H1 (cell line): Measurements from ENCODE around the gene CACFD1. TPM values are rescaled to one million over a fixed set of nuclear protein-coding genes. Genes with fewer than 3 reads are reported as not detected.

Experiments
- CTCF ChIA-PET: fragments of 300-600 bp; sonication (Branson Sonifier 250); formaldehyde crosslinking; loops from one replicate; lab custom pipeline; 2021; ENCODE audit not compliant: partially characterized antibody; lab: Charles Lee
- POLR2A ChIA-PET: fragments of 300-600 bp; sonication (Branson Sonifier 250); formaldehyde crosslinking; loops from one replicate; lab custom pipeline; 2021; ENCODE audit warnings: inconsistent platforms; ENCODE audit not compliant: partially characterized antibody; lab: Charles Lee
- DNase-seq, 2 experiments: peaks; one replicate each; pipeline versions ENCODE4 v3.0.0 to v3.0.0-alpha.2; 2010 to 2022; ENCODE audit warnings: low spot score in 2 of 2, low read depth in 1 of 2, mixed read lengths in 1 of 2
- FAIRE-seq: peaks from 2 replicates; lab custom pipeline; 2011; peaks lifted over from hg19 to GRCh38; lab: Jason Lieb, UNC
- H2AFZ ChIP-seq: 2 replicates; pipeline ENCODE4 v1.8.1; 2012; ENCODE audit warnings: low read length, inconsistent platforms
- H2AK5ac ChIP-seq: 2 replicates; pipeline ENCODE4 v1.6.1; 2013; ENCODE audit warnings: low read depth, low read length
- H2BK120ac ChIP-seq: replicated peaks from 2 replicates; pipeline ENCODE3; 2013; ENCODE audit warnings: low read depth, low read length, inconsistent platforms
- H2BK12ac ChIP-seq: 2 replicates; pipeline ENCODE4 v1.6.1; 2013; ENCODE audit warnings: low read depth, low read length
- H2BK15ac ChIP-seq: 2 replicates; pipeline ENCODE4 v1.6.1; 2013; ENCODE audit warnings: low read length
- H2BK20ac ChIP-seq: 2 replicates; pipeline ENCODE4 v1.6.1; 2013; ENCODE audit warnings: low read length
- H2BK5ac ChIP-seq: 2 replicates; pipeline ENCODE4 v1.6.1; 2013; ENCODE audit warnings: low read depth, low read length
- H3K14ac ChIP-seq: 2 replicates; pipeline ENCODE4 v1.6.1; 2013; ENCODE audit warnings: inconsistent platforms; ENCODE audit not compliant: insufficient read length
- H3K18ac ChIP-seq: 2 replicates; pipeline ENCODE4 v1.6.1; 2013; ENCODE audit warnings: low read length; ENCODE audit errors: extremely low read depth
- H3K23ac ChIP-seq: 2 replicates; pipeline ENCODE4 v1.6.1; 2013; ENCODE audit warnings: inconsistent platforms; ENCODE audit not compliant: insufficient read length
- H3K23me2 ChIP-seq: 2 replicates; pipeline ENCODE4 v1.6.1; 2013; ENCODE audit warnings: low read depth, low read length
- H3K27ac ChIP-seq: 2 replicates; pipeline ENCODE4 v1.6.1; 2011; ENCODE audit warnings: low read depth, low read length, inconsistent platforms
- H3K27me3 ChIP-seq, 4 experiments: replicated peaks in 1 of 4; 1 replicate in 1 of 4; 2 replicates in 3 of 4; pipeline versions ENCODE4 v1.6.1 to v1.8.1; 2011 to 2013; ENCODE audit warnings: low read length in 3 of 4, mild to moderate bottlenecking in 3 of 4, inconsistent platforms in 2 of 4, mixed read lengths in 2 of 4, moderate library complexity in 1 of 4; ENCODE audit not compliant: control insufficient read depth in 3 of 4, insufficient read depth in 3 of 4; ENCODE audit errors: extremely low read depth in 1 of 4
- H3K36me3 ChIP-seq, 4 experiments: 2 replicates each; pipeline versions ENCODE4 v1.6.1 to v1.8.1; 2011 to 2013; ENCODE audit warnings: mild to moderate bottlenecking in 4 of 4, low read length in 3 of 4, moderate library complexity in 2 of 4, control low read depth in 1 of 4, inconsistent platforms in 1 of 4; ENCODE audit not compliant: insufficient read depth in 4 of 4, control insufficient read depth in 2 of 4
- H3K4ac ChIP-seq: replicated peaks from 2 replicates; pipeline ENCODE3; 2013; ENCODE audit warnings: low read length, low read depth, mixed read lengths, inconsistent platforms; ENCODE audit not compliant: insufficient read length
- H3K4me1 ChIP-seq, 4 experiments: replicated peaks in 1 of 4; 1 replicate in 1 of 4; 2 replicates in 3 of 4; pipeline versions ENCODE4 v1.6.1 to v1.8.1; 2011 to 2013; ENCODE audit warnings: low read length in 3 of 4, inconsistent platforms in 2 of 4, mixed read lengths in 1 of 4; ENCODE audit not compliant: insufficient read depth in 4 of 4, control insufficient read depth in 3 of 4
- H3K4me2 ChIP-seq, 2 experiments: 2 replicates each; pipeline versions ENCODE4 v1.6.1 to v1.8.1; 2011 to 2013; ENCODE audit warnings: low read depth in 2 of 2, low read length in 2 of 2, control low read depth in 1 of 2, inconsistent platforms in 1 of 2, mild to moderate bottlenecking in 1 of 2; ENCODE audit not compliant: insufficient read depth in 1 of 2
- H3K4me3 ChIP-seq, 4 experiments: fragments of 200-600, 300-600 bp in 1 of 4; sonication (generic), shearing (Covaris generic), sonication (Bioruptor Twin) in 1 of 4; 2 replicates each; pipeline versions ENCODE4 v1.5.1 to v1.8.1; 2011 to 2016; ENCODE audit warnings: low read length in 4 of 4, low read depth in 3 of 4, control low read depth in 2 of 4, inconsistent platforms in 2 of 4, mild to moderate bottlenecking in 2 of 4, mixed read lengths in 1 of 4, moderate library complexity in 1 of 4; ENCODE audit not compliant: insufficient read depth in 2 of 4; ENCODE audit errors: extremely low read depth in 1 of 4
- H3K56ac ChIP-seq: replicated peaks from 2 replicates; pipeline ENCODE3; 2013; ENCODE audit warnings: low read depth, mild to moderate bottlenecking, mixed read lengths, low read length, inconsistent platforms; ENCODE audit not compliant: insufficient read length
- H3K79me1 ChIP-seq: 2 replicates; pipeline ENCODE4 v1.6.1; 2013; ENCODE audit warnings: low read depth, low read length, control low read depth
- H3K79me2 ChIP-seq, 2 experiments: 2 replicates each; pipeline versions ENCODE4 v1.6.1 to v1.8.1; 2012 to 2013; ENCODE audit warnings: low read length in 2 of 2, mild to moderate bottlenecking in 2 of 2, inconsistent platforms in 1 of 2; ENCODE audit not compliant: insufficient read depth in 2 of 2, control insufficient read depth in 1 of 2
- H3K9ac ChIP-seq, 4 experiments: replicated peaks in 1 of 4; 1 replicate in 1 of 4; 2 replicates in 3 of 4; pipeline versions ENCODE4 v1.6.1 to v1.8.1; 2011 to 2013; ENCODE audit warnings: low read depth in 3 of 4, low read length in 3 of 4, control low read depth in 2 of 4, mild to moderate bottlenecking in 2 of 4, moderate library complexity in 2 of 4, inconsistent platforms in 1 of 4; ENCODE audit errors: extremely low read depth in 1 of 4
- H3K9me3 ChIP-seq, 2 experiments: 2 replicates each; pipeline versions ENCODE4 v1.6.1 to v1.8.1; 2012 to 2013; ENCODE audit warnings: mild to moderate bottlenecking in 2 of 2, moderate library complexity in 2 of 2, control low read depth in 1 of 2, inconsistent platforms in 1 of 2, low read depth in 1 of 2, low read length in 1 of 2, mixed read lengths in 1 of 2; ENCODE audit not compliant: insufficient read depth in 2 of 2
- H4K20me1 ChIP-seq, 2 experiments: replicated peaks in 1 of 2; 2 replicates each; pipeline versions ENCODE3 to v1.8.1; 2011 to 2013; ENCODE audit warnings: inconsistent platforms in 2 of 2, low read length in 2 of 2, mild to moderate bottlenecking in 1 of 2; ENCODE audit not compliant: insufficient read depth in 2 of 2, control insufficient read depth in 1 of 2
- H4K5ac ChIP-seq: 2 replicates; pipeline ENCODE4 v1.6.1; 2013; ENCODE audit warnings: low read length, low read depth, mixed read lengths, inconsistent platforms; ENCODE audit not compliant: insufficient read length
- H4K8ac ChIP-seq: 2 replicates; pipeline ENCODE4 v1.8.0; 2013; ENCODE audit warnings: mild to moderate bottlenecking, moderate library complexity, low read length, inconsistent platforms; ENCODE audit not compliant: insufficient read depth; ENCODE audit errors: extremely low read depth
- H4K91ac ChIP-seq: replicated peaks from 2 replicates; pipeline ENCODE3; 2013; ENCODE audit warnings: low read length, mixed read lengths, inconsistent platforms; ENCODE audit not compliant: insufficient read length
- BRCA1 ChIP-seq: IDR thresholded peaks from 2 replicates; pipeline ENCODE4 v1.6.1; 2012; ENCODE audit warnings: low read depth, low read length, improper control_type of control experiment
- EZH2 ChIP-seq: fragments of 200-600 bp; sonication (generic); IDR thresholded peaks from 2 replicates; pipeline ENCODE4 v1.7.1; 2012; ENCODE audit warnings: low read depth, mild to moderate bottlenecking, moderate library complexity, low read length, inconsistent platforms; ENCODE audit not compliant: severe bottlenecking
- GTF2F1 ChIP-seq: IDR thresholded peaks from 2 replicates; pipeline ENCODE4 v1.6.1; 2012; ENCODE audit warnings: low read depth, low read length, improper control_type of control experiment, borderline replicate concordance
- KDM5A ChIP-seq: fragments of 200-600 bp; IDR thresholded peaks from 2 replicates; pipeline ENCODE4 v1.7.1; 2012; ENCODE audit warnings: mild to moderate bottlenecking, low read length, inconsistent platforms, mixed read lengths
- PHF8 ChIP-seq: fragments of 200-600 bp; sonication (generic); conservative IDR thresholded peaks from 2 replicates; pipeline ENCODE4 v1.7.1; 2012; ENCODE audit warnings: low read depth, mild to moderate bottlenecking, inconsistent platforms, low read length, moderate library complexity
- POU5F1 ChIP-seq: IDR thresholded peaks from 2 replicates; pipeline ENCODE4 v1.6.1; 2011; ENCODE audit warnings: low read depth, mild to moderate bottlenecking, low read length, moderate library complexity
- SAP30 ChIP-seq: fragments of 300-600 bp; sonication (generic); IDR thresholded peaks from 2 replicates; pipeline ENCODE4 v1.7.1; 2012; ENCODE audit warnings: low read length, moderate library complexity, mild to moderate bottlenecking, inconsistent platforms; ENCODE audit not compliant: insufficient read depth, insufficient replicate concordance
- SIN3A ChIP-seq, 2 experiments: IDR thresholded peaks in 1 of 2; conservative IDR thresholded peaks in 1 of 2; 2 replicates each; pipeline ENCODE4 v1.6.1; 2011 to 2012; ENCODE audit warnings: low read length in 2 of 2, improper control_type of control experiment in 1 of 2, low read depth in 1 of 2, mild to moderate bottlenecking in 1 of 2
- WGBS, 2 experiments: shearing (Covaris generic) in 1 of 2; methylation state at CpG; one replicate each; pipeline versions ENCODE4 v1.1.6 to v1.1.7; 2013 to 2015; ENCODE audit warnings: low lambda C conversion rate in 2 of 2, mixed read lengths in 2 of 2, inconsistent platforms in 1 of 2, low coverage in 1 of 2, missing lambda C conversion rate in 1 of 2; ENCODE audit not compliant: insufficient replicate concordance in 2 of 2, insufficient coverage in 1 of 2, insufficient read length in 1 of 2; ENCODE audit errors: extremely low coverage in 1 of 2, missing lambda C conversion rate in 1 of 2; 5-methylcytosine and 5-hydroxymethylcytosine counted together
- polyA plus RNA-seq, 7 experiments: library from polyadenylated mRNA; depleted of rRNA in 3 of 7; stranded (reverse) in 5 of 7; unstranded in 2 of 7; fragments of >200 nt in 5 of 7; fragments of 200-250 nt in 2 of 7; gene quantifications; 1 replicate in 5 of 7; 2 replicates in 1 of 7; 4 replicates in 1 of 7; pipeline versions ENCODE4 v1.2.1 to v1.2.3, GENCODE V29; 2011 to 2013; ENCODE audit warnings: missing spikeins in 2 of 7, mixed read lengths in 2 of 7
- total RNA-seq: library from RNA; stranded (reverse); fragmentation: NEBNext Ultra II Directional; extraction: Animal tissue kit (Norgen Biotek cat#: 25700); gene quantifications from 2 replicates; pipeline ENCODE4 v1.2.1, GENCODE V29; 2021
- TF ChIP-seq, protein P1 (sequence below), 3 experiments: IDR thresholded peaks; 1 replicate in 2 of 3; 2 replicates in 1 of 3; pipeline versions ENCODE4 v1.5.1 to v1.6.1; 2011; ENCODE audit warnings: low read length in 3 of 3, mild to moderate bottlenecking in 3 of 3, inconsistent platforms in 2 of 3, low read depth in 1 of 3, moderate library complexity in 1 of 3; ENCODE audit not compliant: insufficient read depth in 1 of 3; ENCODE audit errors: control extremely low read depth in 1 of 3

The CACFD1 gene
- total and polyA plus RNA-seq, 2 of the 8 experiments (the other 6 are each of a cell fraction or from before 2014, with no cell fraction given), result 13.4 to 15.5 TPM

DNA sequence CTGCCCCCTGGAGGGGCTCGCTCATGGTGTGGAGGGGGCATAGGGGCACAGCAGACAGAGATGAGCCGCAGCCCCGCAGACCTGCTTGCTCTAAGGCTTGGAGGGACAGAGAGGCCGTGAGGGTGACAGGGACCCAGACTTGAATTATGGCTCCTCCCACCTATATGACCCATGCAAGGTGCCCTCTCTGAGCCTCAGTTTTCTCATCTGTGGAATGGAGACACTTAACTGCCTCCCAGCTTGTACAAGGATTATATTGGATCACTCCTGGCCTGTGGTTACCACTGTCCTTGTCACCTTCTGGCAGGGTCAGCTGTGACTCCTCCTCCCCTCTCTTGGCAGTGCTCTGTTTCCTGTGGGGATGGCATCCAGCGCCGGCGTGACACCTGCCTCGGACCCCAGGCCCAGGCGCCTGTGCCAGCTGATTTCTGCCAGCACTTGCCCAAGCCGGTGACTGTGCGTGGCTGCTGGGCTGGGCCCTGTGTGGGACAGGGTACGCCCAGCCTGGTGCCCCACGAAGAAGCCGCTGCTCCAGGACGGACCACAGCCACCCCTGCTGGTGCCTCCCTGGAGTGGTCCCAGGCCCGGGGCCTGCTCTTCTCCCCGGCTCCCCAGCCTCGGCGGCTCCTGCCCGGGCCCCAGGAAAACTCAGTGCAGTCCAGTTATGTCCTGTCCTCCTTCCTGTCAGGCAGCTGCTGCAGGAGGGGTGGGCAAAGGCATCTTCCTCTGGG lies 4.7 kb upstream of the CACFD1 start:
- peaks cover 0 to 2% of the 10 kb centered on the region in 2 experiments for H4K20me1 ChIP-seq
- no peaks in the 10 kb centered on the region for H3K79me2 ChIP-seq
- H3K9me3 ChIP-seq, result no peaks in the 10 kb centered on the region
- H3K4me1 ChIP-seq, result peaks cover 0 to 5% (median 3%) of the 10 kb centered on the region in 4 experiments; a peak in 5 of 7 replicates
- H4K91ac ChIP-seq, result no peak overlapping the region
- H4K8ac ChIP-seq, result 0 out of 2 replicates have a peak overlapping the region, but pooled peaks have one; percentile 25
- no peak overlapping the region for H3K4me3 ChIP-seq
- ChIA-PET CTCF (interaction anchor here (0.6 to 6.9 kb wide), 10 partner anchors 9 to 46 kb away, joined by 3 to 64 read pairs (median 4); partner anchors contain the start of gene SLC2A6), POLR2A (interaction anchor here (1.2 to 2.1 kb wide), 3 partner anchors 11 to 25 kb away, joined by 3 to 6 read pairs (median 4); no protein-coding TSS in a partner anchor)
- no peak overlapping the region for H2AK5ac ChIP-seq
- H3K27me3 ChIP-seq, result no peaks in the 10 kb centered on the region; a peak in 2 of 7 replicates
- no peak overlapping the region for H2BK15ac ChIP-seq
- no peaks in the 10 kb centered on the region for H3K36me3 ChIP-seq
- H3K4ac ChIP-seq, result no peak overlapping the region
- peaks cover 3% of the 10 kb centered on the region; the same call in 1 of the 2 replicates for H3K23me2 ChIP-seq
- H2BK12ac ChIP-seq, result no peak overlapping the region
- H3K9ac ChIP-seq, result no peak overlapping the region
- no peak overlapping the region for H3K14ac ChIP-seq
- no peaks in the 10 kb centered on the region for H3K79me1 ChIP-seq
- WGBS, 2 experiments, result 98% methylated on average over 20 of the region's 20 CpGs; no CpG with 5 or more reads in 1 of the 2 experiments
- no peak overlapping the region for H2BK20ac ChIP-seq
- H2AFZ ChIP-seq, result no peak overlapping the region
- no peak overlapping the region for H4K5ac ChIP-seq
- H3K27ac ChIP-seq, result no peak overlapping the region
- DNase-seq (no peak), FAIRE-seq (no peak)
- H2BK120ac ChIP-seq, result no peak overlapping the region
- no peak overlapping the region for H3K18ac ChIP-seq
- H3K23ac ChIP-seq, result no peak overlapping the region
- no peak overlapping the region for H2BK5ac ChIP-seq
- no peak overlapping the region for H3K4me2 ChIP-seq
- H3K56ac ChIP-seq, result no peak overlapping the region
- TF ChIP-seq SIN3A (conservative IDR thresholded peaks at IDR 0.05 in 1 of 2, IDR thresholded peaks at IDR 0.05 in 1 of 2; ENCODE audit: low read depth in 1 of 2, low read length in 2 of 2) (no peak), EZH2 (no peak), BRCA1 (no peak), SAP30 (no peak), KDM5A (no peak), POU5F1 (no peak), GTF2F1 (no peak), PHF8 (no peak)
- TF ChIP-seq, protein P1, sequence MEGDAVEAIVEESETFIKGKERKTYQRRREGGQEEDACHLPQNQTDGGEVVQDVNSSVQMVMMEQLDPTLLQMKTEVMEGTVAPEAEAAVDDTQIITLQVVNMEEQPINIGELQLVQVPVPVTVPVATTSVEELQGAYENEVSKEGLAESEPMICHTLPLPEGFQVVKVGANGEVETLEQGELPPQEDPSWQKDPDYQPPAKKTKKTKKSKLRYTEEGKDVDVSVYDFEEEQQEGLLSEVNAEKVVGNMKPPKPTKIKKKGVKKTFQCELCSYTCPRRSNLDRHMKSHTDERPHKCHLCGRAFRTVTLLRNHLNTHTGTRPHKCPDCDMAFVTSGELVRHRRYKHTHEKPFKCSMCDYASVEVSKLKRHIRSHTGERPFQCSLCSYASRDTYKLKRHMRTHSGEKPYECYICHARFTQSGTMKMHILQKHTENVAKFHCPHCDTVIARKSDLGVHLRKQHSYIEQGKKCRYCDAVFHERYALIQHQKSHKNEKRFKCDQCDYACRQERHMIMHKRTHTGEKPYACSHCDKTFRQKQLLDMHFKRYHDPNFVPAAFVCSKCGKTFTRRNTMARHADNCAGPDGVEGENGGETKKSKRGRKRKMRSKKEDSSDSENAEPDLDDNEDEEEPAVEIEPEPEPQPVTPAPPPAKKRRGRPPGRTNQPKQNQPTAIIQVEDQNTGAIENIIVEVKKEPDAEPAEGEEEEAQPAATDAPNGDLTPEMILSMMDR (IDR thresholded peaks at IDR 0.05; ENCODE audit: control extremely low read depth in 1 of 3, insufficient read depth in 1 of 3, low read depth in 1 of 3, low read length in 3 of 3), result no peak
